ENCODE data around the gene CDX2.

The CDX2 gene

GRCh38 chr13:27952876-27953675 lies 16.0 kb downstream of the CDX2 start:
- Histone ChIP-seq H3K9ac (ENCODE audit: low read length) (peak overlapping the region; percentile 71), H3K4me3 (ENCODE audit: low read length) (peak overlapping the region; percentile 76), H2AFZ (ENCODE audit: low read depth, low read length) (peak overlapping the region; percentile 91)

GRCh38 chr13:27942972-27943371 lies 26.1 kb downstream of the CDX2 start:
- H4K20me1 ChIP-seq (ENCODE audit: insufficient read depth, low read length) = no peaks in the 10 kb centered on the region
- H2AFZ ChIP-seq (ENCODE audit: low read depth, low read length) = no peak overlapping the region
- no peak overlapping the region for H3K4me3 ChIP-seq (ENCODE audit: low read length)
- H3K27me3 ChIP-seq (ENCODE audit: low read depth, low read length) = no peaks in the 10 kb centered on the region
- H3K4me2 ChIP-seq (ENCODE audit: low read length) = no peak overlapping the region
- TF ChIP-seq EZH2phosphoT487 (IDR thresholded peaks at IDR 0.05; ENCODE audit: low read depth) = no peak
- TF ChIP-seq, protein P1, sequence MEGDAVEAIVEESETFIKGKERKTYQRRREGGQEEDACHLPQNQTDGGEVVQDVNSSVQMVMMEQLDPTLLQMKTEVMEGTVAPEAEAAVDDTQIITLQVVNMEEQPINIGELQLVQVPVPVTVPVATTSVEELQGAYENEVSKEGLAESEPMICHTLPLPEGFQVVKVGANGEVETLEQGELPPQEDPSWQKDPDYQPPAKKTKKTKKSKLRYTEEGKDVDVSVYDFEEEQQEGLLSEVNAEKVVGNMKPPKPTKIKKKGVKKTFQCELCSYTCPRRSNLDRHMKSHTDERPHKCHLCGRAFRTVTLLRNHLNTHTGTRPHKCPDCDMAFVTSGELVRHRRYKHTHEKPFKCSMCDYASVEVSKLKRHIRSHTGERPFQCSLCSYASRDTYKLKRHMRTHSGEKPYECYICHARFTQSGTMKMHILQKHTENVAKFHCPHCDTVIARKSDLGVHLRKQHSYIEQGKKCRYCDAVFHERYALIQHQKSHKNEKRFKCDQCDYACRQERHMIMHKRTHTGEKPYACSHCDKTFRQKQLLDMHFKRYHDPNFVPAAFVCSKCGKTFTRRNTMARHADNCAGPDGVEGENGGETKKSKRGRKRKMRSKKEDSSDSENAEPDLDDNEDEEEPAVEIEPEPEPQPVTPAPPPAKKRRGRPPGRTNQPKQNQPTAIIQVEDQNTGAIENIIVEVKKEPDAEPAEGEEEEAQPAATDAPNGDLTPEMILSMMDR (IDR thresholded peaks at IDR 0.05; ENCODE audit: low read depth, low read length) = no peak
- peaks cover 4% of the 10 kb centered on the region; the same call in 1 of the 2 replicates for H3K9me3 ChIP-seq (ENCODE audit: insufficient read depth, low read length)
- no peaks in the 10 kb centered on the region for H3K4me1 ChIP-seq (ENCODE audit: low read length)
- H3K9ac ChIP-seq (ENCODE audit: low read length) = no peak overlapping the region
- H3K36me3 ChIP-seq (replicated peaks; ENCODE audit: low read depth, low read length) = no peaks in the 10 kb centered on the region
- no peaks in the 10 kb centered on the region for H3K79me2 ChIP-seq (ENCODE audit: low read length)
- H3K27ac ChIP-seq (ENCODE audit: low read length) = no peak overlapping the region

More at GRCh38 chr13:27952876-27953675, 16.0 kb downstream of the CDX2 start:
- H3K4me1 ChIP-seq (ENCODE audit: low read length) = peaks cover 4% of the 10 kb centered on the region; the same call in 1 of the 2 replicates
- H3K4me2 ChIP-seq (ENCODE audit: low read length) = peak overlapping the region; percentile 75
- H4K20me1 ChIP-seq (ENCODE audit: insufficient read depth, low read length) = no peaks in the 10 kb centered on the region
- H3K36me3 ChIP-seq (replicated peaks; ENCODE audit: low read depth, low read length) = no peaks in the 10 kb centered on the region
- H3K27ac ChIP-seq (ENCODE audit: low read length) = no peak overlapping the region
- no peaks in the 10 kb centered on the region for H3K79me2 ChIP-seq (ENCODE audit: low read length)
- H3K27me3 ChIP-seq (ENCODE audit: low read depth, low read length) = no peaks in the 10 kb centered on the region
- no peaks in the 10 kb centered on the region for H3K9me3 ChIP-seq (ENCODE audit: insufficient read depth, low read length)
- TF ChIP-seq, protein P1 (IDR thresholded peaks at IDR 0.05; ENCODE audit: low read depth, low read length) = no peak
- TF ChIP-seq EZH2phosphoT487 (IDR thresholded peaks at IDR 0.05; ENCODE audit: low read depth) = no peak

- no peak overlapping the region for H3K27ac ChIP-seq (ENCODE audit: low read length)
Observed at GRCh38 chr13:27933580-27934328, 35.4 kb downstream of the CDX2 start.

More at GRCh38 chr13:27933580-27934328, 35.4 kb downstream of the CDX2 start:
- Histone ChIP-seq H3K36me3 (replicated peaks; ENCODE audit: low read depth, low read length) (no peaks in the 10 kb centered on the region), H3K27me3 (ENCODE audit: low read depth, low read length) (no peaks in the 10 kb centered on the region), H3K4me3 (ENCODE audit: low read length) (no peak overlapping the region), H3K79me2 (ENCODE audit: low read length) (no peaks in the 10 kb centered on the region), H3K4me1 (ENCODE audit: low read length) (peaks cover 5% of the 10 kb centered on the region), H3K9me3 (ENCODE audit: insufficient read depth, low read length) (no peaks in the 10 kb centered on the region), H4K20me1 (ENCODE audit: insufficient read depth, low read length) (no peaks in the 10 kb centered on the region), H3K9ac (ENCODE audit: low read length) (no peak overlapping the region), H2AFZ (ENCODE audit: low read depth, low read length) (peak overlapping the region; percentile 35; the same call in 1 of the 2 replicates), H3K4me2 (ENCODE audit: low read length) (no peak overlapping the region)
- no peak for TF ChIP-seq EZH2phosphoT487 (IDR thresholded peaks at IDR 0.05; ENCODE audit: low read depth)
- TF ChIP-seq, protein P1 (IDR thresholded peaks at IDR 0.05; ENCODE audit: low read depth, low read length) = no peak

Data from OCI-LY3 (cell line).